B cell (primary cell): Measurements from ENCODE around the gene TOR1AIP1. TPM values are rescaled to one million over a fixed set of nuclear protein-coding genes. Genes with fewer than 3 reads are reported as not detected.

Experiments
- ATAC-seq: fragments of 200-7000 bp; cut with Tn5 transposase; one replicate; pipeline ENCODE4 v1.10.0; 2021; ENCODE audit warnings: low read depth, mild to moderate bottlenecking, moderate number of reproducible peaks, moderate library complexity
- CTCF ChIA-PET: fragments of 350-600 bp; sonication (Branson Sonifier 250); formaldehyde crosslinking; loops from one replicate; lab custom pipeline; 2021; ENCODE audit warnings: antibody characterized with exemption, inconsistent platforms; lab: Charles Lee
- POLR2A ChIA-PET: fragments of 350-600 bp; sonication (Branson Sonifier 250); formaldehyde crosslinking; loops from one replicate; lab custom pipeline; 2021; ENCODE audit warnings: antibody characterized with exemption; lab: Charles Lee
- DNase-seq: peaks from one replicate; pipeline ENCODE4 v3.0.0; 2013
- H2AFZ ChIP-seq: 2 replicates; pipeline ENCODE4 v1.6.1; 2012; ENCODE audit warnings: mild to moderate bottlenecking, low read depth, low read length; ENCODE audit not compliant: insufficient read depth, poor library complexity, severe bottlenecking
- H3K27ac ChIP-seq, 2 donors: 1 replicate in 1 of 2; 2 replicates in 1 of 2; pipeline ENCODE4 v1.5.1; 2012 to 2013; ENCODE audit warnings: low read length in 2 of 2, mild to moderate bottlenecking in 2 of 2, moderate library complexity in 1 of 2
- H3K27me3 ChIP-seq, 4 experiments: fragments of 200-600 bp in 1 of 4; sonication (generic) in 1 of 4; replicated peaks in 1 of 4; 1 replicate in 2 of 4; 2 replicates in 2 of 4; pipeline versions ENCODE4 v1.6.1 to v1.7.0; 2013 to 2016; ENCODE audit warnings: low read length in 3 of 4, mild to moderate bottlenecking in 2 of 4, mixed read lengths in 1 of 4, moderate library complexity in 1 of 4; ENCODE audit not compliant: insufficient read depth in 4 of 4, control insufficient read depth in 3 of 4; ENCODE audit errors: control extremely low read depth in 1 of 4
- H3K36me3 ChIP-seq, 2 experiments: replicated peaks in 1 of 2; 1 replicate in 1 of 2; 2 replicates in 1 of 2; pipeline versions ENCODE4 v1.6.1 to v1.7.1; 2013; ENCODE audit warnings: low read length in 1 of 2; ENCODE audit not compliant: insufficient read depth in 2 of 2, control insufficient read depth in 1 of 2; ENCODE audit errors: control extremely low read depth in 1 of 2, extremely low read depth in 1 of 2
- H3K4me1 ChIP-seq, 2 donors: fragments of 200-600 bp in 1 of 2; sonication (generic) in 1 of 2; 1 replicate in 1 of 2; 2 replicates in 1 of 2; pipeline versions ENCODE4 v1.5.1 to v1.6.1; 2013 to 2017; ENCODE audit warnings: low read length in 2 of 2; ENCODE audit not compliant: control insufficient read depth in 2 of 2, insufficient read depth in 2 of 2
- H3K4me2 ChIP-seq: replicated peaks from 2 replicates; pipeline ENCODE3; 2012; ENCODE audit warnings: mild to moderate bottlenecking, low read depth, low read length; ENCODE audit not compliant: poor library complexity, severe bottlenecking
- H3K4me3 ChIP-seq, 5 experiments: fragments of 200-600 bp in 1 of 5; sonication (generic) in 1 of 5; 1 replicate in 3 of 5; 2 replicates in 2 of 5; pipeline versions ENCODE4 v1.5.1 to v1.7.0; 2011 to 2016; ENCODE audit warnings: low read length in 4 of 5, mild to moderate bottlenecking in 4 of 5, low read depth in 2 of 5, control low read depth in 1 of 5, moderate library complexity in 1 of 5; ENCODE audit not compliant: insufficient read depth in 1 of 5; ENCODE audit errors: control extremely low read depth in 1 of 5, extremely low read depth in 1 of 5
- H3K79me2 ChIP-seq: fragments of 200-600 bp; sonication (generic); one replicate; pipeline ENCODE4 v1.6.0; 2016; ENCODE audit warnings: low read length; ENCODE audit not compliant: control insufficient read depth, insufficient read depth
- H3K9ac ChIP-seq: fragments of 200-600 bp; sonication (generic); 2 replicates; pipeline ENCODE4 v1.6.1; 2017; ENCODE audit warnings: mild to moderate bottlenecking, low read length, moderate library complexity
- H3K9me3 ChIP-seq, 3 donors: one replicate each; pipeline versions ENCODE4 v1.6.1 to v1.7.1; 2013; ENCODE audit warnings: low read length in 2 of 3; ENCODE audit not compliant: control insufficient read depth in 2 of 3, insufficient read depth in 1 of 3; ENCODE audit errors: control extremely low read depth in 1 of 3
- H4K20me1 ChIP-seq: 2 replicates; pipeline ENCODE4 v1.6.0; 2012; ENCODE audit warnings: mild to moderate bottlenecking, low read length; ENCODE audit not compliant: insufficient read depth, control insufficient read depth, poor library complexity, severe bottlenecking
- H3K27ac Mint-ChIP-seq: one replicate; pipeline ENCODE4 v1.8.0; 2021; ENCODE audit warnings: mixed read lengths
- H3K27me3 Mint-ChIP-seq: one replicate; pipeline ENCODE4 v1.8.0; 2021; ENCODE audit warnings: mixed read lengths
- H3K4me1 Mint-ChIP-seq: one replicate; pipeline ENCODE4 v1.8.0; 2021; ENCODE audit warnings: mixed read lengths
- H3K4me3 Mint-ChIP-seq: one replicate; pipeline ENCODE4 v1.8.0; 2021; ENCODE audit warnings: mixed read lengths
- H3K9me3 Mint-ChIP-seq: one replicate; pipeline ENCODE4 v1.8.0; 2022; ENCODE audit warnings: mixed read lengths; ENCODE audit not compliant: insufficient read depth
- CTCF ChIP-seq: fragments of 200-600 bp; IDR thresholded peaks from one replicate; pipeline ENCODE4 v1.8.0; 2022; ENCODE audit warnings: antibody characterized with exemption, mild to moderate bottlenecking
- EZH2 ChIP-seq: IDR thresholded peaks from 2 replicates; pipeline ENCODE4 v1.6.1; 2012; ENCODE audit warnings: borderline replicate concordance, low read depth, mild to moderate bottlenecking, moderate library complexity, low read length; ENCODE audit not compliant: insufficient read depth, poor library complexity, severe bottlenecking
- WGBS: methylation state at CpG from one replicate; pipeline ENCODE4 v1.1.5; 2013; ENCODE audit warnings: missing lambda C conversion rate; ENCODE audit not compliant: insufficient coverage; 5-methylcytosine and 5-hydroxymethylcytosine counted together
- intact Hi-C: fragments of 100-400 bp; cut with micrococcal nuclease; formaldehyde crosslinking; loops from one replicate; pipeline ENCODE4 v1.10.0; 2022
- polyA plus RNA-seq: library from polyadenylated mRNA; depleted of rRNA; stranded (reverse); fragments of >200 nt; gene quantifications from 2 replicates; pipeline ENCODE4 v1.2.3, GENCODE V29; 2012
- total RNA-seq, 2 donors: library from RNA; stranded (reverse); fragments of 120-200 nt in 1 of 2; gene quantifications; 1 replicate in 1 of 2; 2 replicates in 1 of 2; pipeline versions ENCODE4 v1.2.3 to v1.2.4, GENCODE V29; 2013 to 2022

TOR1AIP1 gene
- total and polyA plus RNA-seq, 2 donors (not counting 1 experiment from before 2014, with no cell fraction given), result 43.3 to 98.1 TPM

DNA sequence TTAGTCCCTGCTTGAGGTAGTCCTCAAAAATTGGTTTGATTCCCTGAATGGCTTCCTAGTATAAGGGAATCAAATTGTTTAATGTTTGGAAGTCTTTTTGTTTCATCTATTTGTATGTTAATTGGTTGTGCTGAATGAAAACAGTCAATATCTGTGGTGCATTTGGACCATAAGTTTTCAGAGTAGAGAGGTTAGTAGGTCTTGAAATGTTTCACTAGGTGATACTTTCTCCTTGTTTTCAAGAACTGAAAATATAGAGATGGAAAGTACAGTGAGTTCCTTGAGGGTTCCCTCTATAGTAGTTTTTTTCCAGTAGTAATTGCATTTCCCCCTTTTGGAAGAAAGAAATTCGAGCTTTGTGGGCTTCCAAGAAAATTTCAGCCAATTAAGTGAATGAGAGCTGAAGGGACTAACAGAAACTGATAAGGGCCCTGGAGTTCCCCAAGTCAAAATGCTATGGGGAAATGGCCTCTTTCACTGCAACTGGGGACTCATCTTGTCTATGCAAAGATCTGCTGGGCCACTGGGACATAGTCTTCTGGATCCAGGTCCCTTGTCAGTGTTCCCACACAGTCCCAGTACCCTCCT is 53.9 kb downstream of the TOR1AIP1 start:
- CTCF ChIA-PET, result no interaction called here
- intact Hi-C loops, result no loop called here
- Histone ChIP-seq H3K4me2 (no peak overlapping the region), H3K9ac (no peak overlapping the region), H2AFZ (no peak overlapping the region), H3K9me3 (no peaks in the 10 kb centered on the region), H3K27me3 (no peaks in the 10 kb centered on the region), H3K36me3 (no peaks in the 10 kb centered on the region), H3K79me2 (no peaks in the 10 kb centered on the region), H3K27ac (no peak overlapping the region), H4K20me1 (no peaks in the 10 kb centered on the region), H3K4me3 (no peak overlapping the region), H3K4me1 (no peaks in the 10 kb centered on the region)
- TF ChIP-seq EZH2 (no peak), CTCF (no peak)
- no peak overlapping the region for H3K27ac Mint-ChIP-seq
- WGBS, result 50% methylated on average over 1 of the region's 1 CpG
- H3K9me3 Mint-ChIP-seq, result no peaks in the 10 kb centered on the region
- H3K4me1 Mint-ChIP-seq, result no peaks in the 10 kb centered on the region
- POLR2A ChIA-PET, result no interaction called here
- H3K4me3 Mint-ChIP-seq, result no peak overlapping the region
- DNase-seq (no peak), ATAC-seq (no peak)
- H3K27me3 Mint-ChIP-seq, result peaks cover 4% of the 10 kb centered on the region

- peaks cover 4% of the 10 kb centered on the region for H3K27me3 Mint-ChIP-seq
- DNase-seq, result no peak
- Histone ChIP-seq H3K27me3 (no peaks in the 10 kb centered on the region), H4K20me1 (no peaks in the 10 kb centered on the region), H2AFZ (no peak overlapping the region), H3K4me3 (no peak overlapping the region), H3K9me3 (no peaks in the 10 kb centered on the region), H3K36me3 (no peaks in the 10 kb centered on the region), H3K4me1 (no peaks in the 10 kb centered on the region), H3K27ac (no peak overlapping the region), H3K4me2 (no peak overlapping the region), H3K79me2 (no peaks in the 10 kb centered on the region), H3K9ac (no peak overlapping the region)
- POLR2A ChIA-PET, result no interaction called here
- no peak overlapping the region for H3K4me3 Mint-ChIP-seq
- ATAC-seq, result no peak
- TF ChIP-seq EZH2, result no peak
- TF ChIP-seq CTCF, result no peak
- CTCF ChIA-PET, result no interaction called here
- H3K4me1 Mint-ChIP-seq, result no peaks in the 10 kb centered on the region
- intact Hi-C loops, result no loop called here
- H3K27ac Mint-ChIP-seq, result no peak overlapping the region
- H3K9me3 Mint-ChIP-seq, result no peaks in the 10 kb centered on the region
These were observed 55.7 kb downstream of the TOR1AIP1 start for GRCh38 chr1:179937668-179938254.
